GM23338 (cell line): Measurements from ENCODE around the gene UBALD1.

Experiments used
- CREB1 ChIP-seq: fragments of 250-450 bp; sonication (Bioruptor Pico); IDR thresholded peaks from 2 replicates; pipeline ENCODE4 v1.5.0; 2020; ENCODE audit warnings: low read depth, mild to moderate bottlenecking, moderate library complexity
- CTCF ChIP-seq, 2 experiments: fragments of 200-600 bp in 1 of 2; sonication (generic) in 1 of 2; conservative IDR thresholded peaks; 2 replicates each; pipeline versions ENCODE4 v1.5.1 to v1.6.1; 2016 to 2017; ENCODE audit warnings: antibody characterized with exemption in 2 of 2, low read depth in 2 of 2, mild to moderate bottlenecking in 2 of 2, moderate library complexity in 1 of 2
- EZH2 ChIP-seq: fragments of 200-600 bp; sonication (generic); IDR thresholded peaks from one replicate; pipeline ENCODE4 v1.8.0; 2017; ENCODE audit warnings: antibody characterized with exemption, mild to moderate bottlenecking, low read depth; ENCODE audit not compliant: unreplicated experiment
- EZH2phosphoT487 ChIP-seq: fragments of 200-600 bp; sonication (generic); IDR thresholded peaks from one replicate; pipeline ENCODE4 v1.8.1; 2018; ENCODE audit warnings: antibody characterized with exemption; ENCODE audit not compliant: unreplicated experiment
- JUNB ChIP-seq: IDR thresholded peaks from one replicate; pipeline ENCODE4 v1.6.1; 2016; ENCODE audit warnings: antibody characterized with exemption; ENCODE audit not compliant: unreplicated experiment
- NANOG ChIP-seq: IDR thresholded peaks from 2 replicates; pipeline ENCODE4 v1.6.1; 2016; ENCODE audit warnings: antibody characterized with exemption, borderline replicate concordance
- POLR2AphosphoS5 ChIP-seq: IDR thresholded peaks from 2 replicates; pipeline ENCODE4 v1.6.1; 2016; ENCODE audit warnings: antibody characterized with exemption, low read depth
- TF ChIP-seq, protein P1 (sequence below): IDR thresholded peaks from 2 replicates; pipeline ENCODE4 v1.6.1; 2016; ENCODE audit warnings: antibody characterized with exemption
- TF ChIP-seq, protein P2 (sequence below): IDR thresholded peaks from one replicate; pipeline ENCODE4 v1.6.1; 2018; ENCODE audit warnings: antibody characterized with exemption; ENCODE audit not compliant: unreplicated experiment

GRCh38 chr16:4637501-4638166 is 22.9 kb upstream of the UBALD1 start:
- no peak for TF ChIP-seq EZH2phosphoT487
- no peak for TF ChIP-seq CREB1 (CRISPR knock-in tag)
- no peak for TF ChIP-seq POLR2AphosphoS5
- no peak for TF ChIP-seq EZH2
- no peak for TF ChIP-seq CTCF (conservative IDR thresholded peaks at IDR 0.05; ENCODE audit: low read depth in 2 of 2)
- TF ChIP-seq, protein P1, sequence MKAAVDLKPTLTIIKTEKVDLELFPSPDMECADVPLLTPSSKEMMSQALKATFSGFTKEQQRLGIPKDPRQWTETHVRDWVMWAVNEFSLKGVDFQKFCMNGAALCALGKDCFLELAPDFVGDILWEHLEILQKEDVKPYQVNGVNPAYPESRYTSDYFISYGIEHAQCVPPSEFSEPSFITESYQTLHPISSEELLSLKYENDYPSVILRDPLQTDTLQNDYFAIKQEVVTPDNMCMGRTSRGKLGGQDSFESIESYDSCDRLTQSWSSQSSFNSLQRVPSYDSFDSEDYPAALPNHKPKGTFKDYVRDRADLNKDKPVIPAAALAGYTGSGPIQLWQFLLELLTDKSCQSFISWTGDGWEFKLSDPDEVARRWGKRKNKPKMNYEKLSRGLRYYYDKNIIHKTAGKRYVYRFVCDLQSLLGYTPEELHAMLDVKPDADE = no peak
- TF ChIP-seq, protein P2, sequence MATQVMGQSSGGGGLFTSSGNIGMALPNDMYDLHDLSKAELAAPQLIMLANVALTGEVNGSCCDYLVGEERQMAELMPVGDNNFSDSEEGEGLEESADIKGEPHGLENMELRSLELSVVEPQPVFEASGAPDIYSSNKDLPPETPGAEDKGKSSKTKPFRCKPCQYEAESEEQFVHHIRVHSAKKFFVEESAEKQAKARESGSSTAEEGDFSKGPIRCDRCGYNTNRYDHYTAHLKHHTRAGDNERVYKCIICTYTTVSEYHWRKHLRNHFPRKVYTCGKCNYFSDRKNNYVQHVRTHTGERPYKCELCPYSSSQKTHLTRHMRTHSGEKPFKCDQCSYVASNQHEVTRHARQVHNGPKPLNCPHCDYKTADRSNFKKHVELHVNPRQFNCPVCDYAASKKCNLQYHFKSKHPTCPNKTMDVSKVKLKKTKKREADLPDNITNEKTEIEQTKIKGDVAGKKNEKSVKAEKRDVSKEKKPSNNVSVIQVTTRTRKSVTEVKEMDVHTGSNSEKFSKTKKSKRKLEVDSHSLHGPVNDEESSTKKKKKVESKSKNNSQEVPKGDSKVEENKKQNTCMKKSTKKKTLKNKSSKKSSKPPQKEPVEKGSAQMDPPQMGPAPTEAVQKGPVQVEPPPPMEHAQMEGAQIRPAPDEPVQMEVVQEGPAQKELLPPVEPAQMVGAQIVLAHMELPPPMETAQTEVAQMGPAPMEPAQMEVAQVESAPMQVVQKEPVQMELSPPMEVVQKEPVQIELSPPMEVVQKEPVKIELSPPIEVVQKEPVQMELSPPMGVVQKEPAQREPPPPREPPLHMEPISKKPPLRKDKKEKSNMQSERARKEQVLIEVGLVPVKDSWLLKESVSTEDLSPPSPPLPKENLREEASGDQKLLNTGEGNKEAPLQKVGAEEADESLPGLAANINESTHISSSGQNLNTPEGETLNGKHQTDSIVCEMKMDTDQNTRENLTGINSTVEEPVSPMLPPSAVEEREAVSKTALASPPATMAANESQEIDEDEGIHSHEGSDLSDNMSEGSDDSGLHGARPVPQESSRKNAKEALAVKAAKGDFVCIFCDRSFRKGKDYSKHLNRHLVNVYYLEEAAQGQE = no peak
- no peak for TF ChIP-seq JUNB
- no peak for TF ChIP-seq NANOG
